Activated CD8-positive, alpha-beta memory T cell treated with anti-CD3 and anti-CD28 coated beads, Interleukin-2, amount 50 U/mL, for 1 hour (primary cell): ENCODE results near the gene ITGA1.

ENCODE experiments used
- DNase-seq: peaks from one replicate; pipeline ENCODE4 v3.0.0-alpha.2; 2020; ENCODE audit errors: extremely low read depth

Gene ITGA1

GRCh38 chr5:52994266-52994665, 206.6 kb downstream of the ITGA1 start:
- no peak for DNase-seq

GRCh38 chr5:52995095-52995494, 207.4 kb downstream of the ITGA1 start:
- DNase-seq: no peak

GRCh38 chr5:52995914-52996313, 208.2 kb downstream of the ITGA1 start:
- DNase-seq: no peak

GRCh38 chr5:52996979-52997378, 209.3 kb downstream of the ITGA1 start:
- no peak for DNase-seq

GRCh38 chr5:52997424-52997823, 209.7 kb downstream of the ITGA1 start:
- no peak for DNase-seq

- DNase-seq: no peak
Measured at GRCh38 chr5:52998552-52999313, 211.0 kb downstream of the ITGA1 start.

GRCh38 chr5:52999344-52999949, 211.7 kb downstream of the ITGA1 start:
- no peak for DNase-seq

- no peak for DNase-seq
Measured at GRCh38 chr5:53001541-53001940, 213.8 kb downstream of the ITGA1 start.

GRCh38 chr5:53002491-53002890, 214.8 kb downstream of the ITGA1 start:
- no peak for DNase-seq

- DNase-seq: no peak
Measured at GRCh38 chr5:53003144-53003543, 215.4 kb downstream of the ITGA1 start.

- DNase-seq: no peak
Measured at GRCh38 chr5:53006911-53007890, 219.5 kb downstream of the ITGA1 start.

- DNase-seq: no peak
Measured at GRCh38 chr5:53008751-53009150, 221.0 kb downstream of the ITGA1 start.
